ENCODE data around the gene RMND1.
"Not testable (repeated sequence)": the region's sequence is repeated elsewhere in the genome, so short reads cannot be mapped to it uniquely, and the experiment has no call there.

The RMND1 gene

DNA sequence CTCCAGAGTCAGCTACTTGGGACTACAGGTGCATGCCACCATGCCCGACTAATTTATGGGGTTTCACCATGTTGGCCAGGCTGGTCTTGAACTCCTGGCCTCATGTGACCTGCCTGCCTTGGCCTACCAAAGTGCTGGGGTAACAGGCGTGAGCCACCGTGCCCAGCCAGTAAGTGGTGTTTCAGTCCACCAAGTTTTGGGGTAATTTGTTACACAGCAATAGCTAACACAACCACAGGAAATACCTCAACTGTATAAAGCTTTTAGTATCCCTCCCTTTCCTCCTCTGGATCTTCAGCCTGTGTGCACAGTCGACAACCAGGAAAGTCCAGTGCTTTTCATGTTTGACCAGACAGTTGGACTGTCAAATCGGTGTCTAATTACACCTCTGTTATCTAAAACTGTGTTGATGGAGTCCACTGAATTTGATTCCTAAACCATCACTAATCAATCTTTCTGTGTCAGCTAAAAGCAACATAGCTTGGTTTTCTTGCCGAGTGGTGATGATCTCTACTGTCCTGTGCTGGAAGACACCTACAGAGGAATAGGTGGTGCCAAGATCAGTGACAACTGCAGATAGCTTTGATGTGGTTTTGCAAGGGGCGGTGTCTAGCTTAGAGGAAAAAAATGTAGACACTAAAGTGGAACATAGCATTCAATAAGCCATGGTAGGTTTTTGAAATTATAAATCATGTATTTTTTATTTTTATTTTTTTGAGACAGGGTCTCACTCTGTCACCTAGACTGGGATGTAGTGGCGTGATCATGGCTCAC is 38.4 kb downstream of the RMND1 start:
- no peak for DNase-seq

- no peak for DNase-seq
Measured at GRCh38 chr6:151412909-151413308, 39.0 kb downstream of the RMND1 start.

GRCh38 chr6:151409679-151410078 is 42.2 kb downstream of the RMND1 start:
- no peak for DNase-seq

DNA sequence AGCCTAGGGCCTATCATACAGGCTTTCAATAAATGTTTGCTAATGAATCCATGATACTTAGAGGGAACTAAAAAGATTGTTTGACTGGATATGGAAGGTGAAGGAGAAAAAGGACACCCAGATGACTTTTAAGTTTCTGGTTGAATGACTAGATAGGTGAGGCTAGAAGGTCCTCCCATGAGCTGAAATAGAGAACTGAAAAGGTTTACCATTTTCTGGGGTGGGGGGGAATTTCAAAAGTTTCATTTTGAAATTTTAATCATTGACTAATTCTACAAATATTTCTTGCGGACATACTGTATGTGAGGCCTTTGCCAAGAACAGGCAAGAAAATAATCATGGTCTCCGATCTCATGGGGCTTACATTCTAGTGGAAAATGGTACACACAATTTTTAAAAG is 42.7 kb downstream of the RMND1 start:
- DNase-seq, result no peak

- DNase-seq, result no peak
Measured at GRCh38 chr6:151408858-151409257, 43.1 kb downstream of the RMND1 start.

DNA sequence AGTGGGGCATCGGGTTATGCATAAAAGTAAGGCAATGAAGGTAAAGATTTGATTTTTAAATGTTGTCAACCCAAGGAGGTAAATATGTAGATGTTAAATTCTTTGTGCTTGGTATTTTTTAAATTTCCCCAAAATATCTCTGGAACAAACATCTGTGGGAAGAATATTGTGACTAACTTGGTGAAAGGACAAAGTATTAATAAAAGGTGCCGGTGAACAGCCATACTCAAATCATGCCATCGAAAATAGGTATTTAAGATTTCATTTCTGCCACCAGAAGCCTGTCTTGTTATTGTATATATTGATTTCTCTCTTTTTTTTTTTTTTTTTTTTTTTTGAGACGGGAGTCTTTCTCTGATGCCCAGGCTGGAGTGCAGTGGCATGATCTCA is 48.0 kb downstream of the RMND1 start:
- no peak for DNase-seq

GRCh38 chr6:151402228-151402627 is 49.7 kb downstream of the RMND1 start:
- DNase-seq, result no peak

GRCh38 chr6:151400473-151400872 is 51.5 kb downstream of the RMND1 start:
- peak; percentile 83 for DNase-seq

DNA sequence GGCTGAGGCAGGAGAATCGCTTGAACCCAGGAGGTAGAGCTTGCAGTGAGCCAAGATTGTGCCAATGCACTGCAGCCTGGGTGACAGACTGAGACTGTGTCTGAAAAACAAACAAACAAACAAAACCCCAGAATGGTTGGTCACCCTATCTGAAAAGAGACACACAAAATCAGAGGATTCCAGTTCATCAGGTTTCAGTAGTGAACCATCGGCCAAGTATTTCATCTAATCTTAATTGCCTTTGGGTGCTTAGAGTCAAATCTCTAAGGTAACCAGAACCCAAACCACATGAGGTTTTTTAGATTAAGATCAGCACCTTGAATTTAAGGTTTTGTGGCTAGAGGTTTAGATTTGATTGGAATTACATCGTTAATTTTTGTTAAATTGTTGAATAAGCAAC is 52.2 kb downstream of the RMND1 start:
- DNase-seq, result no peak

- no peak for DNase-seq
Measured at GRCh38 chr6:151393410-151393809, 58.5 kb downstream of the RMND1 start.

DNA sequence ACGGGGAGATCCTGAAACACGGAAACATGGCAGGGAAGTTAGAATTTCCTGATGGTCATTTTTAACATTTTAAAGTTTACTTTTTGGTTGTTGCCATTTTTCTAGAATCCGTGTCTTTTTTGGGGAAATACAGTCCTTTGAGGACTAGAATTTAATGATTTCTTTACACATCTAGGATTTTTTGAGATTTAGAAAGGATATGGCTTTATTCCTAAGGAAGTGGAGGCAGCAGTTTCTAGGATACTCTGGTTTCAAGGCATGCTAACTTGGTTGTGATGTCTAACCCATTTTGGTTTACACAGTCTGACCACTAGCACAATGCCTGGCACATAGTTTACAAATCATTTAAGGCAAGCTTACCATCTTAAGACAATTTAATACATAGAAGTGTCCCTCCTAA is 59.5 kb downstream of the RMND1 start:
- no peak for DNase-seq

- peak; percentile 79 for DNase-seq
Measured at GRCh38 chr6:151391471-151392413, 60.2 kb downstream of the RMND1 start, which contains the start of gene ZBTB2. TSS of gene ZBTB2 (minus strand) at chr6:151391559. CDS start at chr6:151373637, 17,922 bp downstream.

GRCh38 chr6:151390851-151391470 is 61.0 kb downstream of the RMND1 start:
- peak; percentile 79 for DNase-seq

GRCh38 chr6:151390276-151390850 is 61.6 kb downstream of the RMND1 start:
- DNase-seq, result peak; percentile 100

DNA sequence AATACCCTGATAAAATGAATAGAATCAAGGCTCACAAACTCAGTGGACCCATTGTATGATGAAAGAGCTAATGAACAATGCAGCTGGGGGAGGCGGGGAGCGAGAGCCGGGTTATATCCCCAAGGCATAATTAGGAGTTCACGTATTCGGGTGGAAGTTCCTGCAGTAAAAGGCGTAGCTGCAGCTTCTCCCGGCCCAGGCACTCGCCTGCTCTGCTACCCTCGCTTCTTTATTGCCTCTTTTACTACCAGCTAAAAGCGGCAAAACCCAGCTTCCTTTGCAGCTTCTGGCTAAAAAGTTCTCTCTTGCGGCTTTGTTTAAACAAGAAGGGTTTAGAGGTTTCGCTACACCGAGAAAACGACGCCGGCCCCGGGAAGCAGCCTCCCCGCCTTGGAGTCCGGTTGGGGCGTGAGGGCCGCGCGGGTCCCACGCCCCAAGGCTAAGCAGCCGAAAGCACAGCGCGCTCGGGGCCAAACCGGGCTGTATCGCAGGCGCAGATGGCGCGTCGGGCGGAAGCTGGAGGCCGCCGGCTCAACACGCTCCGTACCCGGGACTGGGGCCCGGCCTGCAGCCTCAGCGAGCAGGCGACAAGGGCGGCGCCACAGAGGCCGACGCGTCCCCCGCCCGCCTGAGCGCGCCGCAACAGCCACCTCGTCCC is 62.2 kb downstream of the RMND1 start:
- peak; percentile 84 for DNase-seq

- DNase-seq, result no peak
Measured at GRCh38 chr6:151388997-151389617, 62.8 kb downstream of the RMND1 start.

DNA sequence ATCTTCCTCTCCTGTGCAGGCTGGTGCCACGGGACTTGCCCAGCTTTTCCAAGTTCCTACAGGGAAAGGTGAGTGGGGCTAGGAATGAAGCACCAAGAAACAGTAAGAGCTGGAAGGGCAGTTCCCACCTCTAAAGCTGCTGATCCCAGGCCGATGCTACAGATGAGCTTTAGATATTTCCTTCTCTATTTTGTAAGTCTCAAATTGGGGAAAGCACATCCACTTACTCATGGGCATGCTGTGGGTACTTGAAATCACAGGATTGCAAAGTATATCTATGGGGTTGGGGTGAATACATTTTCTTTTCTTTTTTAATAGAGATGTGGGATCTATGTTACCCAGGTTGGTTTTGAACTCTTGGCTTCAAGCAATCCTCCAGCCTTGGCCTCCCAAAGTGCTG is 63.7 kb downstream of the RMND1 start:
- no peak for DNase-seq

DNA sequence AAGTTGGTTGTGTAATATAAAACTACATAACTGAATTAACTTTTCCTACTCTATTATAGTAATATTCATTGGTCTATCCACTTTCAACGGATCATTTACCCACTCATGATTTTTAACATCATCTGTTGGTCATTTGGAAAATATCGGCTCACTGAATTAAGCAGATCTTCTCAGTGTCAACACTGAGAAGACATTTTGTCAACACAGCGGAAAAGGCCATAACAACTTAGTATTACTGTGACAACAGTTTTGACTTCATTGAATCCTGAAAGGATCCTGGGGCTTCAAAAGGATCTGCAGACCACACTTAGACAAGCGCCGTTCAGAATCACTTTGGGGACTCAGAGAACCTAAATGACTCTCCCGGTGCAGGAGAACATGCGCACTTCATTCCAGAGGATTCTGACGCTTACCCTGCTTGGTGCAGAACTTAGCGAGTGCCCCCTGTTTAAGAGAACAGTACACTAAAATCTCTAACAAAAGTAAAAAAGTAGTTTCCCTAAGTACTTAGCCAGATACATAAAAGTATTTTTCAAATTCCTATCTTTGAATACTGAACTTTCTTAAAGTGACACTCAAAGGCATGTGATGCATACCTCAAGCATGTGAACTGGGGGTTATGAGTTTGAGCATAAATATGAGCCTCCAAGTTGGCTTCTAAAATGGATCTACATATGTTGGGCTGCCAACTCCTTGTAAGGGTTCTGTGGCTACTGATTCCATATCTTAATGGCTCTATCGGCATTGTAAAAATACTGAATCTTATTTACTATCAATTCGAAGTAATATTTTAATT is 64.6 kb downstream of the RMND1 start:
- DNase-seq, result peak; percentile 86

GRCh38 chr6:151385177-151385576 is 66.7 kb downstream of the RMND1 start:
- no peak for DNase-seq

- DNase-seq, result no peak
Measured at GRCh38 chr6:151384151-151384550, 67.8 kb downstream of the RMND1 start.

GRCh38 chr6:151382631-151383030 is 69.3 kb downstream of the RMND1 start:
- not testable (repeated sequence) for DNase-seq
